Thoracic aorta (tissue), 2 donors: ENCODE data around the gene TIMM44. TPM values are rescaled to one million over a fixed set of nuclear protein-coding genes. Genes with fewer than 3 reads are reported as not detected.

Experiments used
- ATAC-seq: fragments of 150-250 bp; one replicate; pipeline ENCODE4 v1.8.0; 2017; ENCODE audit warnings: low read depth; ENCODE audit not compliant: insufficient number of reproducible peaks, low FRiP score
- DNase-seq: peaks from one replicate; pipeline ENCODE4 v3.0.0-alpha.2; 2020; ENCODE audit warnings: low spot score
- H3K27ac ChIP-seq, 2 donors: fragments of 200-600 bp; sonication (generic); 1 replicate in 1 of 2; 2 replicates in 1 of 2; pipeline ENCODE4 v1.5.1; 2016; ENCODE audit warnings: mild to moderate bottlenecking in 2 of 2, moderate library complexity in 2 of 2
- H3K27me3 ChIP-seq: fragments of 200-600 bp; sonication (generic); replicated peaks from 2 replicates; pipeline ENCODE4 v1.6.0; 2016; ENCODE audit warnings: mild to moderate bottlenecking; ENCODE audit not compliant: insufficient read depth
- H3K36me3 ChIP-seq: fragments of 200-600 bp; sonication (generic); one replicate; pipeline ENCODE4 v1.5.1; 2016
- H3K4me1 ChIP-seq, 2 donors: fragments of 200-600 bp; sonication (generic); 1 replicate in 1 of 2; 2 replicates in 1 of 2; pipeline versions ENCODE4 v1.5.1 to v1.6.0; 2016; ENCODE audit warnings: low read depth in 2 of 2, mild to moderate bottlenecking in 1 of 2; ENCODE audit not compliant: control insufficient read depth in 1 of 2
- H3K4me3 ChIP-seq: fragments of 200-600 bp; sonication (generic); 2 replicates; pipeline ENCODE4 v1.5.1; 2016; ENCODE audit warnings: mild to moderate bottlenecking
- H3K9me3 ChIP-seq: fragments of 200-600 bp; sonication (generic); 2 replicates; pipeline ENCODE4 v1.5.1; 2016
- total RNA-seq, 2 donors: library from RNA; depleted of rRNA; stranded (reverse); fragments of >200 nt; gene quantifications; one replicate each; pipeline versions ENCODE4 v1.1.0 to v1.2.3, GENCODE V29; 2016
- TF ChIP-seq, protein P1 (sequence below): fragments of 200-600 bp; sonication (generic); IDR thresholded peaks from one replicate; pipeline ENCODE4 v1.5.1; 2019; ENCODE audit warnings: antibody characterized with exemption

Gene TIMM44
- total RNA-seq, 2 donors from 2014 or later = 51.2 to 77.6 TPM

DNA sequence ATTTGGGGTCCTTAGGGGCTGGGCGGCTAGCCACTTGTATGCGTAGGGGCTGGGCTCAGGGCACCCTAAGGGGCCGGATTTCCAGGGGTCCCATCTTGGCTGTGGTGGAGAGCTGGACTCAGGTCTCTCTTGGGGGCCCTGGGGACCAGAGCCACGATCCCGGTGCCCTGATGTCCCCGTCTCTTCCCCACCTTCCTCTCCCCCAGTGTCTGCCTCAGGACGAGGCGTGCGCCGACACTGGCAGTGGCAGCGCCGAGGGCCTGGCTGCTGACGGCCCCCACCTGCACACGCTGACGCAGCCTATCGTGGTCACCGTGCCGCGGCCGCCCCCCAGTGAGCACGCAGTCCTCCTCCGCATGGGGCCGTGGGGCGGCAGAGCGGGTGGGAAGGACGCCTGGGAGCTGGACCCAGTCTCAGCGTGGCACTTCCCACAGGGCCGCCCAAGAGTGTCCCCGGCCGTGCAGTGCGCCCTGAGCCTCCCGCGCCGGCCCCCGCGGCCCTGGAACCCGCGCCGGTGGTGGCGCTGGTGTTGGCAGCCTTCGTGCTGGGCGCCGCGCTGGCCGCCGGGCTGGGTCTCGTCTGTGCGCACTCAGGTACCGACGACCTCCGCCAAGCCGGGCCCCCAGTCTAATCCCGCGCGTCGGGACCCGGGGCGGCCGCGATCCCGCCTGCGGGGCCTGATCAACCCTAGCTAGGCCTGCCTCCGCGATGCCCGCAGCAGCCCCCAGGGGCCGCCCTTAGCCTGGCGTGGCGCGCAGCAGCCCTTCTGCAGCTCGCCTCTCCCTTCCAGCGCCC lies 26.0 kb downstream of the TIMM44 start:
- peaks cover 11% of the 10 kb centered on the region for H3K36me3 ChIP-seq
- no peak overlapping the region for H3K27ac ChIP-seq
- TF ChIP-seq, protein P1, sequence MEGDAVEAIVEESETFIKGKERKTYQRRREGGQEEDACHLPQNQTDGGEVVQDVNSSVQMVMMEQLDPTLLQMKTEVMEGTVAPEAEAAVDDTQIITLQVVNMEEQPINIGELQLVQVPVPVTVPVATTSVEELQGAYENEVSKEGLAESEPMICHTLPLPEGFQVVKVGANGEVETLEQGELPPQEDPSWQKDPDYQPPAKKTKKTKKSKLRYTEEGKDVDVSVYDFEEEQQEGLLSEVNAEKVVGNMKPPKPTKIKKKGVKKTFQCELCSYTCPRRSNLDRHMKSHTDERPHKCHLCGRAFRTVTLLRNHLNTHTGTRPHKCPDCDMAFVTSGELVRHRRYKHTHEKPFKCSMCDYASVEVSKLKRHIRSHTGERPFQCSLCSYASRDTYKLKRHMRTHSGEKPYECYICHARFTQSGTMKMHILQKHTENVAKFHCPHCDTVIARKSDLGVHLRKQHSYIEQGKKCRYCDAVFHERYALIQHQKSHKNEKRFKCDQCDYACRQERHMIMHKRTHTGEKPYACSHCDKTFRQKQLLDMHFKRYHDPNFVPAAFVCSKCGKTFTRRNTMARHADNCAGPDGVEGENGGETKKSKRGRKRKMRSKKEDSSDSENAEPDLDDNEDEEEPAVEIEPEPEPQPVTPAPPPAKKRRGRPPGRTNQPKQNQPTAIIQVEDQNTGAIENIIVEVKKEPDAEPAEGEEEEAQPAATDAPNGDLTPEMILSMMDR = peak; percentile 46
- H3K9me3 ChIP-seq = no peaks in the 10 kb centered on the region
- no peak for DNase-seq
- peaks cover 27 to 55% of the 10 kb centered on the region in 2 donors for H3K4me1 ChIP-seq
- H3K27me3 ChIP-seq = no peaks in the 10 kb centered on the region
- no peak for ATAC-seq
- peak overlapping the region; percentile 67 for H3K4me3 ChIP-seq

DNA sequence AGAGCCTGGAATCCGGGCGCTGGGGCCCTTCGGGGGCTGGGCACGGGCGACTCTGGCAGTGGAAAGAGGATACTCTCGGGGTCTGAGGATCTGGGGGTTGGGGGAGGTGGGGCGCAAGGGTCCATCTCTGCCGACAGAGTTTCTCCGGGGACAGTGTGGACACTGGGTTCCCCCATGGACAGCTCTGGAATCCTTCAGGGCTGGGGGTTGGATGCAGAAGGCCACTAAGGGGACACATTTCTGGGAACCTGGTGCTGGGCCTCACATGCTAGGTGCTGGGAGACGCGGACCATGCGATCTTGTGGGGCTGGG lies 26.6 kb downstream of the TIMM44 start:
- H3K36me3 ChIP-seq = peaks cover 10% of the 10 kb centered on the region
- DNase-seq (no peak), ATAC-seq (no peak)
- no peaks in the 10 kb centered on the region for H3K27me3 ChIP-seq
- H3K9me3 ChIP-seq = no peaks in the 10 kb centered on the region
- TF ChIP-seq, protein P1 = no peak
- H3K27ac ChIP-seq = no peak overlapping the region
- H3K4me3 ChIP-seq = peak overlapping the region; percentile 67
- H3K4me1 ChIP-seq = peaks cover 21 to 49% of the 10 kb centered on the region in 2 donors

DNA sequence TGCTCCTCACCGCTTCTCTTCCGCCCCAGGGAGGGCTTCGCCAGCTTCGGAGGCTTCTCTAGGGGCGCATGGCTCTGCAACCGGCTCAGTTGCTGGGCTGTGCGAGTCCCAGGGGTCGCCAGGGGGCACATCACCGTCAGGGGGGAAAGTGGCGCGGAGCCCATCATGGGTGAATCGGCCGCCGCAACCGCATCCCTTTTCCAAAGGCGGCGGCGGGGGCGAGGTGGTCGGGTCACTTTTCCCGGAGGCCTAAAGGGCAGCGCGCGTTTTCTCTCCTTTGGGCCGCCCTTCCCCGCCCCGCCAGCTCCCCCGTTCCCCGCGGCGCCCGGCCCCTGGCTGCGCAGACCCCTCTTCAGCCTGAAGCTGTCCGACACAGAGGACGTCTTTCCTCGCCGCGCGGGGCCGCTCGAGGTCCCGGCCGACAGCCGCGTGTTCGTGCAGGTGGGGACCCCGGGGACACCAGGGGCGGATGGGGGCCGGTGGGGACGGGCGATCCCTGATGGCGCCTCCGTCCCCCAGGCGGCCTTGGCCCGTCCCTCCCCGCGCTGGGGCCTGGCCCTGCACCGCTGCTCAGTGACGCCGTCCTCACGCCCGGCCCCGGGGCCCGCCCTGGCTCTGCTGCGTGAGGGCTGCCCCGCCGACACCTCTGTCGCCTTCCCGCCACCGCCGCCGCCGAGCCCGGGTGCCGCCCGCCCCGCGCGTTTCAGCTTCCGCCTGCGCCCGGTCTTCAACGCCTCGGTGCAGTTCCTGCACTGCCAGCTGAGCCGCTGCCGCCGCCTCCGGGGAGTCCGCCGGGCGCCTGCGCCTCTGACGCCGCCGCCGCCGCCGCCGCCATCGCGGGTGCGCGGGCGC lies 27.1 kb downstream of the TIMM44 start:
- TF ChIP-seq, protein P1 = no peak
- H3K27me3 ChIP-seq = no peaks in the 10 kb centered on the region
- DNase-seq = no peak
- H3K4me3 ChIP-seq = peak overlapping the region; percentile 67
- peaks cover 15% of the 10 kb centered on the region for H3K36me3 ChIP-seq
- no peak for ATAC-seq
- peaks cover 15 to 44% of the 10 kb centered on the region in 2 donors for H3K4me1 ChIP-seq
- H3K9me3 ChIP-seq = no peaks in the 10 kb centered on the region
- no peak overlapping the region for H3K27ac ChIP-seq

DNA sequence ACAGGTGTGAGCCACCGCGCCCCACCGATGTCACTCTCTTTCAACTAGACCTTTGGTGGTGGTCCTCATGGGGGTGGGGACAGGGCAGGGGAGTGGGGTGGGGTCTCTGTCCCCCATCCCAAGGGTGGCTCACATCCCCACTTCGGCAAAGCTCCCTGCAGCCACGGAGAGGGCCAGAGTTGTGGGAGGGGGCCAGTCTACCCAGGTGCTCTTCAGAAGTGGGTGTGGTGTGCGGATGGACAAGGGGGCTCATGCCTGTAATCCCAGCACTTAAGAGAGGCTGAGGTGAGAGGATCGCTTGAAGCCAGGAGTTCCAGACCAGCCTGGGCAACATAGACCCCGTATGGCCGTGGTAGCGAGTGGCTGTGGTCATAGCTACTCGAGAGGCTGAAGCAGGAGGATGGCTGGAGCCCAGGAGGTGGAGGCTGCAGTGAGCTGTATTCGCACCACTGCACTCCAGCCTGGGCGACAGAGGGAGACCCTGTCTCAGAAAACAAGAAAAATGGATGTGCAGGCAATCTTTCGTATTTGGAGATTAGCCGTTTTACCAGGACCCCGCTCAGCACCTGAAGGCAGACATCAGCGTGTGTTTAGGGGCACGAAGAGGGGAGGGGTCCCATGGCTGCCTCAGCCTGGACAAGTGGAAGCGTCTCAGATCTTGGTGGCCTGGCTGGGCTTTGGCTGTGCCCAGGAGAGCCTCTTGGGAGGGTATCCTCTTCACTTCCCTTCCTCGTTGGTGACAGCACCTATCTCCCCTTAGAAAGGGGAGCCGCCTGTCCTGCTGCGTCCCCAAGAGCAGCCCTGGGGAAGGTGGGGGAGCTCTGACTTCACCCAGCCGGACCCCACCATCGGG lies 28.0 kb downstream of the TIMM44 start:
- Histone ChIP-seq H3K36me3 (peaks cover 24% of the 10 kb centered on the region), H3K4me1 (peaks cover 14 to 41% of the 10 kb centered on the region in 2 donors), H3K4me3 (no peak overlapping the region), H3K9me3 (no peaks in the 10 kb centered on the region), H3K27ac (no peak overlapping the region), H3K27me3 (no peaks in the 10 kb centered on the region)
- ATAC-seq (no peak), DNase-seq (no peak)
- TF ChIP-seq, protein P1 = no peak
